ENCODE data around the gene PKDREJ. TPM values are rescaled to one million over a fixed set of nuclear protein-coding genes. Genes with fewer than 3 reads are reported as not detected.
"Not testable (repeated sequence)": the region's sequence is repeated elsewhere in the genome, so short reads cannot be mapped to it uniquely, and the experiment has no call there.

PKDREJ gene
- under 1 TPM; 0.10 to 0.11 TPM for polyA plus RNA-seq

GRCh38 chr22:46263216-46263590, at the start of gene PKDREJ:
Gene PKDREJ, minus strand, starts transcription at chr22:46263343. Its CDS starts 21 bp downstream, at chr22:46263322.
- Histone ChIP-seq H3K4me1 (ENCODE audit: control insufficient read depth in 2 of 2, insufficient read depth in 2 of 2, low read length in 1 of 2) (peaks cover 3 to 8% of the 10 kb centered on the region in 2 donors), H3K36me3 (ENCODE audit: control insufficient read depth in 2 of 2, insufficient read depth in 2 of 2, low read length in 1 of 2) (no peaks in the 10 kb centered on the region), H3K27me3 (ENCODE audit: control insufficient read depth in 1 of 2, insufficient read depth in 2 of 2, low read length in 2 of 2) (no peaks in the 10 kb centered on the region), H3K27ac (ENCODE audit: low read depth in 2 of 2, low read length in 1 of 2) (no peak within 1 kb of the TSS), H3K4me3 (ENCODE audit: low read depth in 1 of 2, low read length in 2 of 2) (peak within 1 kb of the TSS; percentile 33 to 48), H3K9me3 (ENCODE audit: control insufficient read depth in 2 of 2, insufficient read depth in 1 of 2, low read depth in 1 of 2, low read length in 1 of 2) (no peaks in the 10 kb centered on the region)
- 41% methylated on average over 29 to 30 of the region's 30 CpGs for WGBS, 2 donors

DNA sequence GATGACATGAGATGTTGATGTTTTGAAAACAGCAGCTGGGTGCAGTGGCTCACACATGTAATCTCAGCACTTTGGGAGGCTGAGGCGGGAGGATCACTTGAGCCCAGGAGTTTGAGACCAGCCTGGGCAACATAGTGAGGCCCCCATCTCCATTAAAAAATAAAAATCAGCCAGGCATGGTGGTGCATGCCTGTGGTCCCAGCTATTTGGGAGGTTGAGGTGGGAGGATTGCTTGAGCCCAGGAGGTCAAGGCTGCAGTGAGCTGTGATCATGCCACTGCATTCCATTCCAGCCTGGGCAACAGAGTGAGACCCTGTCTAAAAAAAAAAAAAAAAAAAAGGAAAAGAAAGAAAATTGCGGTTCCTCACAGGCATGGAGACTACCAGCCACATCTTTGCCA, 49.7 kb upstream of the PKDREJ start:
- H3K9me3 ChIP-seq (ENCODE audit: control insufficient read depth in 2 of 2, insufficient read depth in 1 of 2, low read depth in 1 of 2, low read length in 1 of 2); H3K27ac ChIP-seq (ENCODE audit: low read depth in 2 of 2, low read length in 1 of 2); H3K4me1 ChIP-seq (ENCODE audit: control insufficient read depth in 2 of 2, insufficient read depth in 2 of 2, low read length in 1 of 2); H3K36me3 ChIP-seq (ENCODE audit: control insufficient read depth in 2 of 2, insufficient read depth in 2 of 2, low read length in 1 of 2); H3K27me3 ChIP-seq (ENCODE audit: control insufficient read depth in 1 of 2, insufficient read depth in 2 of 2, low read length in 2 of 2); H3K4me3 ChIP-seq (ENCODE audit: low read depth in 1 of 2, low read length in 2 of 2): not testable (repeated sequence)
- WGBS, 2 donors = 96 to 98% methylated on average over 2 of the region's 2 CpGs

GRCh38 chr22:46312056-46312455, 48.9 kb upstream of the PKDREJ start:
- H3K4me3 ChIP-seq (ENCODE audit: low read depth in 1 of 2, low read length in 2 of 2) = no peak overlapping the region
- no peak overlapping the region for H3K27ac ChIP-seq (ENCODE audit: low read depth in 2 of 2, low read length in 1 of 2)
- no peaks in the 10 kb centered on the region for H3K9me3 ChIP-seq (ENCODE audit: control insufficient read depth in 2 of 2, insufficient read depth in 1 of 2, low read depth in 1 of 2, low read length in 1 of 2)
- no peaks in the 10 kb centered on the region for H3K36me3 ChIP-seq (ENCODE audit: control insufficient read depth in 2 of 2, insufficient read depth in 2 of 2, low read length in 1 of 2)
- WGBS, 2 donors = 97% methylated on average over 8 of the region's 8 CpGs
- no peaks in the 10 kb centered on the region for H3K27me3 ChIP-seq (ENCODE audit: control insufficient read depth in 1 of 2, insufficient read depth in 2 of 2, low read length in 2 of 2)
- no peaks in the 10 kb centered on the region for H3K4me1 ChIP-seq (ENCODE audit: control insufficient read depth in 2 of 2, insufficient read depth in 2 of 2, low read length in 1 of 2)

DNA sequence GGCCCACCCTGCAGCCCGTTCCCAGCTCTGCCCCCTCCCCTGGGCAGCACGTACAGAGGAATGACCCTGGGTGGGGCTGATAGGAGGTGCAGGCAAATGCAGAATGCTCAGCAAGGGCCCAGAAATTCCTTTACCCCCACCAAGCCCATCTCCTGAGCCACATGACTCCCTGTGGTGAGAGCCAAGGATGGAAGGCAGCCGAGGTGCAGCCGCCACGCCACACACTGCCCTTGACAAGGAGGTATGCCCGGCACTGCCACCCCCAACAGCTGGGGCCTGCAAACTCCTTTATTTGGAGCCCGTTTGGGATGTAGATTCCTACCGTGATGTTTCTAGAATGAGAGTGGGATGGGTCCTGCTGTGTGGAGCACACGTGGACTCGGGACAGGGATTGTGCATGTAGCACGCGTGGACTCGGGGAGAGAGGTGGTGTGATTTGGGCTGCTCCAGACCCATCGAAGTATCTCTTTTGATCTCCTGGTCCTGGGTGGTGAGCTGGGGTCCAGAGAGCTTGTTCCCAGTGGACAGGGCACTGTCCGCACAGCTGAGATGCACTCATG, 46.5 kb upstream of the PKDREJ start:
- no peaks in the 10 kb centered on the region for H3K36me3 ChIP-seq (ENCODE audit: control insufficient read depth in 2 of 2, insufficient read depth in 2 of 2, low read length in 1 of 2)
- no peaks in the 10 kb centered on the region for H3K27me3 ChIP-seq (ENCODE audit: control insufficient read depth in 1 of 2, insufficient read depth in 2 of 2, low read length in 2 of 2)
- WGBS, 2 donors = 94% methylated on average over 15 of the region's 15 CpGs
- no peaks in the 10 kb centered on the region for H3K9me3 ChIP-seq (ENCODE audit: control insufficient read depth in 2 of 2, insufficient read depth in 1 of 2, low read depth in 1 of 2, low read length in 1 of 2)
- no peak overlapping the region for H3K27ac ChIP-seq (ENCODE audit: low read depth in 2 of 2, low read length in 1 of 2)
- no peak overlapping the region for H3K4me3 ChIP-seq (ENCODE audit: low read depth in 1 of 2, low read length in 2 of 2)
- no peaks in the 10 kb centered on the region for H3K4me1 ChIP-seq (ENCODE audit: control insufficient read depth in 2 of 2, insufficient read depth in 2 of 2, low read length in 1 of 2)

DNA sequence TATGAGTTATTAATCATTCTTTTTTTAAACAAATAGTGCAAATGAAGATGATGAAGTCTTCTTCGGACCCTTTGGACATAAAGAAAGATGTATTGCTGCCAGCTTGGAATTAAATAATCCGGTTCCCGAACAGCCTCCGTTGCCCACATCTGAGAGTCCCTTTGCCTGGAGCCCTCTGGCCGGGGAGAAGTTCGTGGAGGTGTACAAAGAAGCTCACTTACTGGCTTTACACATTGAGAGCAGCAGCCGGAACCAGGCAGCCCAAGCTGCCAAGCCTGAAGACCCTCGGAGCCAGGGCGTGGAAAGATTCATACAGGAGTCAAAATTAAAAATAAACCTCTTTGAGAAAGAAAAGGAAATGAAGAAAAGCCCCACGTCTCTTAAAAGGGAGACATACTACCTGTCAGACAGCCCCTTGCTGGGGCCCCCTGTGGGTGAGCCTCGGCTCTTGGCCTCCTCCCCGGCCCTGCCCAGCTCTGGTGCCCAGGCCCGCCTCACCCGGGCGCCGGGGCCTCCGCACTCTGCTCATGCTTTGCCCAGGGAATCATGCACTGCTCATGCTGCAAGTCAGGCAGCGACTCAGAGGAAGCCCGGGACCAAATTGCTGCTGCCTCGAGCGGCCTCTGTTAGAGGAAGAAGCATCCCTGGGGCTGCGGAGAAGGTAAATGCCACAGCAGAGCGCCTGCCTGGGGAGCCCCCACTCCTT, 45.3 kb upstream of the PKDREJ start:
- H3K36me3 ChIP-seq (ENCODE audit: control insufficient read depth in 2 of 2, insufficient read depth in 2 of 2, low read length in 1 of 2) = no peaks in the 10 kb centered on the region
- no peak overlapping the region for H3K4me3 ChIP-seq (ENCODE audit: low read depth in 1 of 2, low read length in 2 of 2)
- H3K27me3 ChIP-seq (ENCODE audit: control insufficient read depth in 1 of 2, insufficient read depth in 2 of 2, low read length in 2 of 2) = no peaks in the 10 kb centered on the region
- H3K27ac ChIP-seq (ENCODE audit: low read depth in 2 of 2, low read length in 1 of 2) = no peak overlapping the region
- no peaks in the 10 kb centered on the region for H3K9me3 ChIP-seq (ENCODE audit: control insufficient read depth in 2 of 2, insufficient read depth in 1 of 2, low read depth in 1 of 2, low read length in 1 of 2)
- H3K4me1 ChIP-seq (ENCODE audit: control insufficient read depth in 2 of 2, insufficient read depth in 2 of 2, low read length in 1 of 2) = no peaks in the 10 kb centered on the region
- WGBS, 2 donors = 62 to 67% methylated on average over 23 of the region's 23 CpGs

DNA sequence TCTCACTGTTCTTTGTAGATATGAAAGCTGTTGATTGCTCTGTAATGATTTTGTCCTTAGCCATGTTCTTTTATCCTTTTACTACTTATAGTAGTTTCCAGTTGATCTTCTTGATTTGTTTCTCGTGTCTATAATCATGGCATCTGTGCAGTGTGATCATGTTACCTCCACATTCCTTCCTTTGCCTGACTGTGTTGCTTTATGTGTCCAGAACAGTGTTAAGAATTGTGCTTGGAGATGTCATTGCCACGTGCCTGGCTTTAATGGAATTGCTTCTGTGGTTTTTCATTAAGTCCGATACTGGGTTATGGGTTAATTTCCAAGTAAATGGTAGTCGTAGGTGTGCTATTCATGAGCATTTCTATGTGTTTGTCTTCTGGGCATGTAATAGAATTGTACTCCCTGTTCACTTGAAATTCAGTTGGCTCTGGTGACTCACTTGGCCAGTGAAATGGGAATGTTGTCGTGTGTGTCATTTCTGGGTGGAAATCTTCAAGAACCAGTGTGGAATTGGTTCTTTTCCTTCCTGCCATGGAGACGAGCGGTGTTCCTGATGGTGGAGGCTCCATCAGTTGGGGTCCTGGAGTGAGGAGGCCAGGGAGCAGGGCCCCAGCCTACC, 40.3 kb upstream of the PKDREJ start:
- H3K4me1 ChIP-seq (ENCODE audit: control insufficient read depth in 2 of 2, insufficient read depth in 2 of 2, low read length in 1 of 2) = no peaks in the 10 kb centered on the region

GRCh38 chr22:46300491-46300890, 37.3 kb upstream of the PKDREJ start:
- Histone ChIP-seq H3K9me3 (ENCODE audit: control insufficient read depth in 2 of 2, insufficient read depth in 1 of 2, low read depth in 1 of 2, low read length in 1 of 2) (no peaks in the 10 kb centered on the region), H3K27ac (ENCODE audit: low read depth in 2 of 2, low read length in 1 of 2) (no peak overlapping the region), H3K36me3 (ENCODE audit: control insufficient read depth in 2 of 2, insufficient read depth in 2 of 2, low read length in 1 of 2) (no peaks in the 10 kb centered on the region), H3K27me3 (ENCODE audit: control insufficient read depth in 1 of 2, insufficient read depth in 2 of 2, low read length in 2 of 2) (no peaks in the 10 kb centered on the region), H3K4me1 (ENCODE audit: control insufficient read depth in 2 of 2, insufficient read depth in 2 of 2, low read length in 1 of 2) (peaks cover 3 to 7% of the 10 kb centered on the region in 2 donors), H3K4me3 (ENCODE audit: low read depth in 1 of 2, low read length in 2 of 2) (no peak overlapping the region)
- WGBS, 2 donors = 95 to 97% methylated on average over 7 of the region's 7 CpGs

More for the DNA sequence above, 40.3 kb upstream of the PKDREJ start:
- Histone ChIP-seq H3K4me3 (ENCODE audit: low read depth in 1 of 2, low read length in 2 of 2) (no peak overlapping the region), H3K27ac (ENCODE audit: low read depth in 2 of 2, low read length in 1 of 2) (no peak overlapping the region), H3K36me3 (ENCODE audit: control insufficient read depth in 2 of 2, insufficient read depth in 2 of 2, low read length in 1 of 2) (no peaks in the 10 kb centered on the region), H3K27me3 (ENCODE audit: control insufficient read depth in 1 of 2, insufficient read depth in 2 of 2, low read length in 2 of 2) (no peaks in the 10 kb centered on the region), H3K9me3 (ENCODE audit: control insufficient read depth in 2 of 2, insufficient read depth in 1 of 2, low read depth in 1 of 2, low read length in 1 of 2) (no peaks in the 10 kb centered on the region)
- WGBS, 2 donors = 80 to 86% methylated on average over 7 of the region's 7 CpGs

DNA sequence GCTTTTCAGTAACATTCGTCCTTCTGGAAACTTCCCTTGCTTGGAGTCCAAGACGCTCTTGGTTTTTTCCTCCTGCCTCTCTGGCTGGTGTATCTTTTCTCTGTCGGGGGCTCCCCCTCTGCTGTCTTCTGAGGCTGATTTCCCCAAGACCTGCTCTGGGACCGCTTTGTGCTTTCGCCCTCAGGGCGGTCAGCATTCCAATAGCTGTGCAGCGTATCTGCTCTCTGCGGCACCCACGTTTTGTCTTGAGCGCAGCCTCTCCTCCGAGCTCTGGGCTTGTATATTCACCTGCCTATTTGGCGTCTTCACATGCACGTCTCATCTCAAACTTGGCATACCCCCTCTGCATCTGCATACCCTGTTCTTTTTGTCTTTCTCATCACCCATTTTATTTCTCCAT, 36.0 kb upstream of the PKDREJ start:
- Histone ChIP-seq H3K4me1 (ENCODE audit: control insufficient read depth in 2 of 2, insufficient read depth in 2 of 2, low read length in 1 of 2) (peaks cover 3 to 7% of the 10 kb centered on the region in 2 donors), H3K27ac (ENCODE audit: low read depth in 2 of 2, low read length in 1 of 2) (no peak overlapping the region), H3K4me3 (ENCODE audit: low read depth in 1 of 2, low read length in 2 of 2) (no peak overlapping the region), H3K27me3 (ENCODE audit: control insufficient read depth in 1 of 2, insufficient read depth in 2 of 2, low read length in 2 of 2) (no peaks in the 10 kb centered on the region), H3K9me3 (ENCODE audit: control insufficient read depth in 2 of 2, insufficient read depth in 1 of 2, low read depth in 1 of 2, low read length in 1 of 2) (no peaks in the 10 kb centered on the region), H3K36me3 (ENCODE audit: control insufficient read depth in 2 of 2, insufficient read depth in 2 of 2, low read length in 1 of 2) (no peaks in the 10 kb centered on the region)
- WGBS, 2 donors = 94 to 95% methylated on average over 13 of the region's 13 CpGs

DNA sequence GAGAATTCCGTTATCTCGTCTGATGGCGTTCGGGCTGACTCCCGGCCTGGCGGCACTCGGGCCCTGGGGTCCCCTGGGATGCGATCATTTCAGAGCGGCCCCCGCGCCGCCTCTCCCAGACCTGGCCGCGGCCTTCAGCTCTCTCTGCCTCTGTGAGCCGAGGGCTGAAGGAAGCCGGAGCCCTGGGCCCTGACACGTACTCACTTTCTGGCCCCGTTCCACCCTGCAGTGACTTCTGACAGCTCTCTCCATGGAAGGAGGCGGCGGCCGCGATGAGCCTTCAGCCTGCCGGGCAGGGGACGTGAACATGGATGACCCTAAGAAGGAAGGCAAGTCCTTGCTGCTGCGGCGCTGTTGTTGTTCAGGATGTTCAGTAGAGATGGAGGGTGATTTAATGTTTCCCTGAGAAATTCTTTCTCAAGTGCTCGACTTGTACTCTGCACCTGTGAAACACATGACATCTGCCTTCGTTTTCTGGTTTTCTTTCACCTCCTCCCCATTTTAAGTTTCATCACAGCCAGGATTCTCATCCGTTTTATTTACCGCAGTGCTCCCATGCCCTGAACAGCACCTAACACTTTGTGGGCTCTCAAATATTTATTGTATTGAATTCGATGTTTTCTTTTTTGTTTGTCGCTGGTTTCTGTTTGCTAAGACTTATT, 34.1 kb upstream of the PKDREJ start:
- Histone ChIP-seq H3K27ac (ENCODE audit: low read depth in 2 of 2, low read length in 1 of 2) (no peak overlapping the region), H3K4me1 (ENCODE audit: control insufficient read depth in 2 of 2, insufficient read depth in 2 of 2, low read length in 1 of 2) (peaks cover 3 to 9% of the 10 kb centered on the region in 2 donors), H3K36me3 (ENCODE audit: control insufficient read depth in 2 of 2, insufficient read depth in 2 of 2, low read length in 1 of 2) (peaks cover 2 to 5% of the 10 kb centered on the region in 2 donors), H3K9me3 (ENCODE audit: control insufficient read depth in 2 of 2, insufficient read depth in 1 of 2, low read depth in 1 of 2, low read length in 1 of 2) (no peaks in the 10 kb centered on the region), H3K27me3 (ENCODE audit: control insufficient read depth in 1 of 2, insufficient read depth in 2 of 2, low read length in 2 of 2) (no peaks in the 10 kb centered on the region), H3K4me3 (ENCODE audit: low read depth in 1 of 2, low read length in 2 of 2) (peak overlapping the region; percentile 50 to 60)
- 4% methylated on average over 32 of the region's 32 CpGs for WGBS, 2 donors

Measured in esophagus (tissue), 2 donors.